CD4-positive, CD25-positive, alpha-beta regulatory T cell (primary cell): Measurements from ENCODE around the gene FBXO24. TPM values are rescaled to one million over a fixed set of nuclear protein-coding genes. Genes with fewer than 3 reads are reported as not detected.
A peak's percentile ranks its signal among the peaks of the same experiment; 100 is the strongest.

ENCODE experiments used
- ATAC-seq, 2 donors: fragments of 150-1000 bp; cut with Tn5 transposase; one replicate each; pipeline ENCODE4 v1.10.0; 2021; ENCODE audit warnings: low read depth in 2 of 2, moderate number of reproducible peaks in 2 of 2, moderate library complexity in 1 of 2
- DNase-seq, 3 donors: peaks; one replicate each; pipeline versions ENCODE4 v3.0.0 to v3.0.0-alpha.2; 2012 to 2022; ENCODE audit warnings: mixed read lengths in 1 of 3
- H3K27ac ChIP-seq: one replicate; pipeline ENCODE4 v1.7.0; 2013; ENCODE audit warnings: mild to moderate bottlenecking, low read length; ENCODE audit not compliant: insufficient read depth, poor library complexity, severe bottlenecking
- H3K27me3 ChIP-seq: one replicate; pipeline ENCODE4 v1.7.0; 2013; ENCODE audit warnings: low read length; ENCODE audit not compliant: control insufficient read depth, insufficient read depth
- H3K36me3 ChIP-seq: one replicate; pipeline ENCODE4 v1.7.0; 2013; ENCODE audit warnings: mild to moderate bottlenecking, low read length, moderate library complexity; ENCODE audit not compliant: control insufficient read depth, insufficient read depth
- H3K4me1 ChIP-seq: 2 replicates; pipeline ENCODE4 v1.7.0; 2013; ENCODE audit warnings: mild to moderate bottlenecking, low read length; ENCODE audit not compliant: insufficient read depth, control insufficient read depth, poor library complexity, severe bottlenecking
- H3K4me3 ChIP-seq: one replicate; pipeline ENCODE4 v1.7.0; 2013; ENCODE audit warnings: low read depth, mild to moderate bottlenecking, low read length, moderate library complexity
- H3K9me3 ChIP-seq, 2 experiments: 1 replicate in 1 of 2; 2 replicates in 1 of 2; pipeline ENCODE4 v1.7.0; 2013; ENCODE audit warnings: low read length in 2 of 2, mild to moderate bottlenecking in 1 of 2, moderate library complexity in 1 of 2; ENCODE audit not compliant: control insufficient read depth in 2 of 2
- H3K27ac Mint-ChIP-seq, 3 donors: one replicate each; pipeline ENCODE4 v1.8.0; 2020 to 2022; ENCODE audit warnings: mild to moderate bottlenecking in 3 of 3, mixed read lengths in 3 of 3, moderate library complexity in 2 of 3
- H3K27me3 Mint-ChIP-seq: one replicate; pipeline ENCODE4 v1.8.0; 2022; ENCODE audit warnings: mild to moderate bottlenecking, mixed read lengths
- H3K36me3 Mint-ChIP-seq: one replicate; pipeline ENCODE4 v1.8.0; 2020; ENCODE audit warnings: mixed read lengths
- H3K4me1 Mint-ChIP-seq, 4 donors: one replicate each; pipeline ENCODE4 v1.8.0; 2020 to 2022; ENCODE audit warnings: mixed read lengths in 4 of 4, mild to moderate bottlenecking in 1 of 4
- H3K4me3 Mint-ChIP-seq, 4 donors: one replicate each; pipeline ENCODE4 v1.8.0; 2020 to 2022; ENCODE audit warnings: mild to moderate bottlenecking in 4 of 4, mixed read lengths in 4 of 4, moderate library complexity in 3 of 4
- H3K9me3 Mint-ChIP-seq, 7 donors: one replicate each; pipeline ENCODE4 v1.8.0; 2020 to 2022; ENCODE audit warnings: mixed read lengths in 7 of 7, mild to moderate bottlenecking in 3 of 7, moderate library complexity in 2 of 7
- polyA plus RNA-seq, 4 donors: library from polyadenylated mRNA; unstranded; fragments of 300-500 nt; fragmentation: Illumina TruSeq; gene quantifications; one replicate each; pipeline ENCODE4 v1.2.3, GENCODE V29; 2021
- total RNA-seq: library from RNA; stranded (reverse); gene quantifications from one replicate; pipeline ENCODE4 v1.2.3, GENCODE V29; 2022

FBXO24 gene
- total and polyA plus RNA-seq, 5 donors from 2014 or later = 0.21 to 0.26 (median 0.22) TPM; not detected in 2

DNA sequence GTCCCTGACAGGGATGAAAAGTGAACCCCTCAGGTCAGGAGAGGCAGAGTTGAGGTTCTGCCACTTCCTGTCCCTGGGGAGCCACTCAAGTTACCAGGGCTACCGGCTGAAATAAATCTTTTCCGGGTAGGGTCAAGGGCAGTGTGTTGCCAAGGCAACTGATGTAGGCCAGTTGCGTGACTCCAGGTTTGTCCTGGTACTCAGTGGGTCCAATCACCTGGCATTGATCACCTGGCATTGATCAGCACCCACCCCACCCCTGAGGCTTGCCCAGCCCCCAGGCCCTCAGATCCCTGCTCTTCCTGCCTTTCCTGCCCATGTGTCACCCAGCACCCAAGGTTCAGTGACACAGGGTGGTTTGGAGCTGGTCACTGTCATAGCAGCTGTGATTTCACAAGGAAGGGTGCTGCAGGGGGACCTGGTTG, 18.4 kb upstream of the FBXO24 start:
- H3K27ac Mint-ChIP-seq = peak overlapping the region in 1 of 3 donors; percentile 56
- peak overlapping the region; percentile 23 for H3K27ac ChIP-seq
- H3K36me3 Mint-ChIP-seq = peaks cover 10% of the 10 kb centered on the region
- no peaks in the 10 kb centered on the region for H3K9me3 ChIP-seq
- H3K27me3 Mint-ChIP-seq = peaks cover 12% of the 10 kb centered on the region
- peaks cover 0 to 54% (median 27%) of the 10 kb centered on the region in 4 donors for H3K4me1 Mint-ChIP-seq
- H3K4me3 ChIP-seq = no peak overlapping the region
- peaks cover 48% of the 10 kb centered on the region for H3K4me1 ChIP-seq
- DNase-seq = no peak
- H3K27me3 ChIP-seq = no peaks in the 10 kb centered on the region
- ATAC-seq = no peak
- no peak overlapping the region for H3K4me3 Mint-ChIP-seq
- no peaks in the 10 kb centered on the region for H3K9me3 Mint-ChIP-seq
- H3K36me3 ChIP-seq = peaks cover 7% of the 10 kb centered on the region

DNA sequence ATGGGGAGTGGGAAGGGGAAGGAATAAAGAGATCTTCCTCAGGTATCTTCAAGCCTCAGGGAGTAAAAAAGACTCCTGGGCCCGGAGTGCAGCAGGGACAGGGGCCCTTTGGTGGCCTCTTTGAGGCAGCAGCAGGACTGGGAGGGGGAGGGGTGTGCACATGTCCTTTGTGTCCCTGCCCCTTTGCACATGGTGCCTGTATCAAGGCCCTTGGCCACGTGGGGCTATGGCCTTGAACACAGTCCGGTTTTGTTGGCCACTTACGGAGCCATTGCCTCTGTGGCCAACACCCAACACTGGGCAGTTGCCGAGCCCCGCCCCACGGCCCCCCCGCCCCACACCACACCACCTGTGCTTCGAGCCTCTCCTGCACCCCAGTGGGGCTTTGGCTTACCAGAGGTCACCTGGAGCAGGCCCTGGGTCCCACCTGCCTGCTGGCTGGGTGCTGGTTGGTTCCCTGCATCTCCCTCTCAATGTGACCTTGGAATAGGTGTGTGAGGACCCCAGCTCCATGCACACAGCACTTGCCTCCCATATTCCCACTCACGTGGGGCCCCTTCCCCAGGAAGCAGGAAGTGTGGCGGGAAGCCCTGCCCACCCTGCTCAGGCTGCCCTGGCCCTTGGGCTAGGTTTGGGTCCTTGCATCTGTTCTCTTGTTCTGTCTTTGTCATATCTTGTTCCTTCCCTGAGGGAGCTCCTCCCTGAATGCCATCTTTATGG, 17.8 kb upstream of the FBXO24 start:
- H3K27me3 Mint-ChIP-seq = peaks cover 12% of the 10 kb centered on the region
- H3K4me3 Mint-ChIP-seq = peak overlapping the region in 1 of 4 donors; percentile 44
- peaks cover 10% of the 10 kb centered on the region for H3K36me3 Mint-ChIP-seq
- Histone ChIP-seq H3K27ac (peak overlapping the region; percentile 23), H3K4me1 (peaks cover 48% of the 10 kb centered on the region), H3K36me3 (peaks cover 1% of the 10 kb centered on the region), H3K27me3 (no peaks in the 10 kb centered on the region), H3K9me3 (no peaks in the 10 kb centered on the region), H3K4me3 (no peak overlapping the region)
- H3K9me3 Mint-ChIP-seq = no peaks in the 10 kb centered on the region
- peaks cover 0 to 54% (median 27%) of the 10 kb centered on the region in 4 donors for H3K4me1 Mint-ChIP-seq
- peak overlapping the region in 2 of 3 donors; percentile 56 to 75 for H3K27ac Mint-ChIP-seq
- no peak for DNase-seq
- ATAC-seq = no peak

DNA sequence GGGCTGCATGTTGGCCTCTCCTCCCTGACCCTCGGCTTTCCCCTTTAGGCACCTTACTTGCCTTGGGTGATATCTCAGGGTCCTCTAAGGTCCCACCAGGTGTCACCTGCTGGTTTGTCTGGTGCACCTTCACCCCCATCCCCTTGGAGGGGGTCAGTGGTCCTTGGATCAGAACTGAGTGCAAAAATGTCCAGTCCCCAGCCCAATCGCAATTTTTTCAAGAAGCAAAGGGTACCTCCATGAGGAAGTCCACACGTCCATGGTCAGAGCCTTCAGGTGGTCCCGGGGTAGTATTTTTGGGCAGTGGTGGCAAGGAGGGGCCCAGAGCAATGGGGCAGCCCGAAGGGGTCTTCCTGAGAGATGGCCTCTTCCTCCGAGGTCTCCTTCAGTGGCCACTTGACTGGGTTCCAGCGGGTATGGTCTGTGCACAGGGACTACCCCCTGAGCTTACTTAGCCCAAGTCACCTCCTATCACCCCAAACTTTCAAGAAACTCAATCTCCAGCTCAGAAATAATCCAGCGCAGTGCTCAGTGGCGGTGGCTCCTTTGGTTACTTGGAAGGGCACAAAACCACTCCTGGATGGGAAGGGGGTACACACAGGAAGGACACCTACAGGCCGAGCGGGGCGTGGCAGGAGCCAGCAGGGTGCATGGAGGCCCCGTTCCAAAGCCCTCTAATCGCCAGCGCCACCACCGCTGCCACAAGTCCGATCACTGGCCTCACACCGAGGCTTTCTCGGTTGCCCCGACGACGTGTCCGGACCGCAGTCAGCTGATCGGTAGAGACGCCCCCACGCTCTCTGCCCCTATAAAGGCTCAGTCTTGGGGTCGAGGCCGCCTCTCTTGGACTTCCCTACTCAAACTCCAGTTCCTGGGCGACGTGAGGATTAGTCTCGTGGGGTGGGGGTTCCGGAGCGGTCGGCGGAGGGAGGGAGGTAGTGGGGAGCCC, 17.0 kb upstream of the FBXO24 start:
- Mint-ChIP-seq H3K9me3 (no peaks in the 10 kb centered on the region), H3K4me1 (peaks cover 0 to 48% (median 23%) of the 10 kb centered on the region in 4 donors), H3K27ac (peak overlapping the region; percentile 75 to 88 (median 81)), H3K27me3 (peaks cover 12% of the 10 kb centered on the region), H3K4me3 (peak overlapping the region; percentile 44 to 70 (median 68)), H3K36me3 (peaks cover 6% of the 10 kb centered on the region)
- Histone ChIP-seq H3K9me3 (no peaks in the 10 kb centered on the region), H3K4me3 (no peak overlapping the region), H3K27me3 (no peaks in the 10 kb centered on the region), H3K27ac (peak overlapping the region; percentile 69), H3K4me1 (peaks cover 45% of the 10 kb centered on the region), H3K36me3 (peaks cover 4% of the 10 kb centered on the region)
- ATAC-seq (peak in 1 of 2 donors; percentile 19), DNase-seq (peak in 2 of 3 donors; percentile 37 to 57)

DNA sequence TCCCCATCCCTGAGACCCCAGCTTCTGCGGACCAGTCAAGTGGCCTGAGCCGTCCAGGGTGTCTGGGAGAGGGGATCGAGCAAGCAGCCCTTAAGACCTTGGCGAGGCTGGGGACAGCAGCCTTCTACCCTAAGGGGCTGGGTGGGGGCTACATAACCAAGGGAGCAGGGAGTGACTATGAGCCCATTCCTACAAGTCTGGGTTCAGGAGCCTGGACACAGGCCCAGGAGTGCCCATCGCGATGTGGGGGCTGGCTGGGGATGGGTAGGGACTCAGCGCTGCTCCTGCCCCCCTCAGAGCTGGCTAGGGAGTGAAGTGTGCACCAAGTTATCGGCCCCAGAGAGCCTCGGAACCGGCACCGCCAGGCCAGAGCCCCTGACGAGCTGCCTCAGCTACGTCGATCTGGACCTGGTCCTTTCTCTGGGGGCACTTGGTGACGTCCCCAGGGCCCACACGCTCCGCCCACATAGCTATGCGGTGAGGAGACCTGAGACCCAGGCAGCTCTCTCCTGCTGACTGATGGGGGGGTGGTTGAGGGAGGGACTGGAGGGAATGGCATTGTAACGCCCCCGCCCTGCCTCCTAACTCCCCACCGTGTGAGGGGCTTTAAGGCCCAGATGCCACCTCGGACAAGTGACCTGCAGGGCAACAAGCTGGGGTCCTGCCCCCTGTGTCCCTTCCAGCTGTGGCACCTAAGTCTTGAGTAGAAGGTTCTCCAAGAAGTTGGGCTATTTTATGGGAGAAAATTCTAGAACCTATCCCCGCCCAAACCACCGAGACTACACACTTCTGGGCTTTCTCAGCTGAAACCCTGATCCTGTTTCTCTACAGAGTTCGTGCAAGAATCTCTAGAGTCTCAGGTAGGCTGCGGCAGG, 14.9 kb upstream of the FBXO24 start:
- H3K4me1 Mint-ChIP-seq = peaks cover 0 to 50% (median 23%) of the 10 kb centered on the region in 4 donors
- Histone ChIP-seq H3K4me1 (peaks cover 44% of the 10 kb centered on the region), H3K27ac (no peak overlapping the region), H3K27me3 (no peaks in the 10 kb centered on the region), H3K4me3 (no peak overlapping the region), H3K9me3 (no peaks in the 10 kb centered on the region), H3K36me3 (peaks cover 22% of the 10 kb centered on the region)
- peaks cover 7% of the 10 kb centered on the region for H3K36me3 Mint-ChIP-seq
- no peak for ATAC-seq
- peak overlapping the region in 3 of 4 donors; percentile 54 to 87 (median 61) for H3K4me3 Mint-ChIP-seq
- H3K9me3 Mint-ChIP-seq = no peaks in the 10 kb centered on the region
- H3K27me3 Mint-ChIP-seq = peaks cover 12% of the 10 kb centered on the region
- peak overlapping the region in 1 of 3 donors; percentile 76 for H3K27ac Mint-ChIP-seq
- DNase-seq = no peak

DNA sequence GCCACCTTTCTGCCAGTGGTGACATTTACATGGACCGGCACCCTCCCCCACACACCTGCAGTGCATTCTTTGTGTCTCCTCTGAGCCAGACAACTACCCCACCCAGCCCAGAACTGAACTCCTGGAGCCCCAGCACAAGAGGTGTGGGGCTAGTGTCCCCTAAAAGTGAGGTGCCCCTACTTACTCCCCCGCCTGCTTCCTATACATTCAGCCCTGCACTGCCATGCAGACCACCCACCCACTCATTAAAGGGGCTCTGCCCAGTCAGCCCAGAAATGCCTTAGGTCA, 14.4 kb upstream of the FBXO24 start:
- ATAC-seq (no peak), DNase-seq (no peak)
- Mint-ChIP-seq H3K36me3 (peaks cover 10% of the 10 kb centered on the region), H3K4me1 (peaks cover 0 to 49% (median 20%) of the 10 kb centered on the region in 4 donors), H3K27ac (peak overlapping the region in 2 of 3 donors; percentile 62 to 69), H3K4me3 (peak overlapping the region; percentile 41 to 87 (median 65)), H3K27me3 (peaks cover 12% of the 10 kb centered on the region), H3K9me3 (no peaks in the 10 kb centered on the region)
- no peak overlapping the region for H3K4me3 ChIP-seq
- peaks cover 44% of the 10 kb centered on the region for H3K4me1 ChIP-seq
- H3K27me3 ChIP-seq = no peaks in the 10 kb centered on the region
- H3K9me3 ChIP-seq = no peaks in the 10 kb centered on the region
- no peak overlapping the region for H3K27ac ChIP-seq
- peaks cover 27% of the 10 kb centered on the region for H3K36me3 ChIP-seq

DNA sequence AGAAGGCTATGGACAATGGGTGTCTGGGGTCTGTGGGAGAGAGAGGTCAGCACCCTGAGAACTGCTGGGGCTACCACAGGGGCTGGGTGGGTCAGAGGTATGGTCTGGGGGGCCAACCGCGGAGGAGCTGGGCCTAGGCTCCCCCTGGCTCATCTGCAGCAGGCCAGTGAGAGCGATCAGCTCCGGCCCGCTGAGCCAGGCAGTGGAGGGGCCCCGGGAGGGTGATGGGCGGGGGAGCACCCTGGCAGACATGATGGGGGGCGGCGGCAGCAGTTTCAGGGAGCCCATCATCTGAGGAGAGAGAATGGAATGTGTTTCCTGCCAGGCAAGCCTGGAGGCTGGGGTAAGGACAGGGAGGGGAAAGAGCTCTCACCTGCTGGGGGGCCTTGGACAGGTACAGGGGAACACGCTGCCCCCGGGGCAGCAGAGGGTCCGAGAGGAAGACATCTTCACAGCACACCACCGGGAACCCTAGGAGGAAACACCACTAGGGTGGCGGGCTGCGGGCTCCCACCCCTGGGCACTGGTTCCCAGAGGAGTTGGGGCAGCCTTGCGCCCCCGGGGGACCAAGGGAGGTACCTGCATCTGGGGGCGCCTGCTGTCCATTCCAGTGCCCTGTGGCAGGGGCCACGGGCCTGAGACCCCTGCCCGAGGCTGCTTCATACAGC, 13.7 kb upstream of the FBXO24 start:
- Mint-ChIP-seq H3K9me3 (no peaks in the 10 kb centered on the region), H3K27me3 (peaks cover 12% of the 10 kb centered on the region), H3K4me3 (peak overlapping the region; percentile 41 to 87 (median 65)), H3K36me3 (peaks cover 10% of the 10 kb centered on the region), H3K4me1 (peaks cover 0 to 46% (median 19%) of the 10 kb centered on the region in 4 donors), H3K27ac (peak overlapping the region in 2 of 3 donors; percentile 62 to 69)
- Histone ChIP-seq H3K36me3 (peaks cover 33% of the 10 kb centered on the region), H3K4me3 (no peak overlapping the region), H3K4me1 (peaks cover 44% of the 10 kb centered on the region), H3K27ac (no peak overlapping the region), H3K9me3 (no peaks in the 10 kb centered on the region), H3K27me3 (no peaks in the 10 kb centered on the region)
- ATAC-seq (no peak), DNase-seq (no peak)
